Midbrain (tissue), 1 donor: ENCODE data around the gene ABHD8.

Experiments
- DNase-seq: peaks from one replicate; lab custom pipeline; 2025; lab: John Stamatoyannopoulos, UW

Gene ABHD8, protein sequence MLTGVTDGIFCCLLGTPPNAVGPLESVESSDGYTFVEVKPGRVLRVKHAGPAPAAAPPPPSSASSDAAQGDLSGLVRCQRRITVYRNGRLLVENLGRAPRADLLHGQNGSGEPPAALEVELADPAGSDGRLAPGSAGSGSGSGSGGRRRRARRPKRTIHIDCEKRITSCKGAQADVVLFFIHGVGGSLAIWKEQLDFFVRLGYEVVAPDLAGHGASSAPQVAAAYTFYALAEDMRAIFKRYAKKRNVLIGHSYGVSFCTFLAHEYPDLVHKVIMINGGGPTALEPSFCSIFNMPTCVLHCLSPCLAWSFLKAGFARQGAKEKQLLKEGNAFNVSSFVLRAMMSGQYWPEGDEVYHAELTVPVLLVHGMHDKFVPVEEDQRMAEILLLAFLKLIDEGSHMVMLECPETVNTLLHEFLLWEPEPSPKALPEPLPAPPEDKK

DNA sequence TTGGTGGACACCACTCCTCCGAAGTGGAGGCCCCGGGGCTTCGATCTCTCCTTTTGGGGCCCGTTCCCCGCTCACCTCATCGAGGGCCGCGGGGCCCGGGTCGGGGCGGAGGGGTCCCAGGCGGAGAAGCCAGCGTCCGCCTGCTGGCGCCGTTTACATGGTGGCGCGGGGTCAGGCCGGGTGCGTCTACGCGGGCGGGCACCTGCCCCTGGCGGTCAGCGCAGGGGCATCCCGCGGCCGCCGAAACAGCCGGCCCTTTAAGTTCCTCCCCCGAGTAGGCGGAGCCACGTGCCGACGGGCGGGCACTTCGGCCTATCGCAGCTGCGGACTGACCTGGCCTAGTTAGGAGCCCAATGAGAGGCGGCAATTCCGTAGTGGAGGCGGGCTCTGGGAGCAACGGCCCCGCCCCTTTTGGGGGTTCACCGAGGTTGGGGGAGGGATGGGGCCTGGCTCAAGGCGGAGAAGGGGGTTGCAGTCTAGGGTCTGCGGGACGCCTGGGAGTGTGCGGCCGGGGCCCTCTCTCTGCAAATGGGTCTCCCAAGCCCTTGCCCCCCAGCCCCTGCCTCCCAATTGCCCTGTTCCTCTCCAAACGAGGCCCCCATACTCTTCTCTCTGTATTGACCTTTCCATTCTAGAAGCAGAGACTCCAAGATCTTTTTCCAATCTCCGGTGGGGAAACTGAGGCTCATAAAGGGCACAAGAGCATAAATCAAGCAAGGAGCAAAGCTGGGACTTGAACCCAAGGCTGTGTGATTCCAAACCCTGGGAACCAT lies at the start of gene ABHD8:
Gene ABHD8, minus strand, starts transcription at position 259 of the 773 bp plus-strand sequence. CDS start 1,809 bp downstream, outside the sequence.
- DNase-seq = peak; percentile 87

DNA sequence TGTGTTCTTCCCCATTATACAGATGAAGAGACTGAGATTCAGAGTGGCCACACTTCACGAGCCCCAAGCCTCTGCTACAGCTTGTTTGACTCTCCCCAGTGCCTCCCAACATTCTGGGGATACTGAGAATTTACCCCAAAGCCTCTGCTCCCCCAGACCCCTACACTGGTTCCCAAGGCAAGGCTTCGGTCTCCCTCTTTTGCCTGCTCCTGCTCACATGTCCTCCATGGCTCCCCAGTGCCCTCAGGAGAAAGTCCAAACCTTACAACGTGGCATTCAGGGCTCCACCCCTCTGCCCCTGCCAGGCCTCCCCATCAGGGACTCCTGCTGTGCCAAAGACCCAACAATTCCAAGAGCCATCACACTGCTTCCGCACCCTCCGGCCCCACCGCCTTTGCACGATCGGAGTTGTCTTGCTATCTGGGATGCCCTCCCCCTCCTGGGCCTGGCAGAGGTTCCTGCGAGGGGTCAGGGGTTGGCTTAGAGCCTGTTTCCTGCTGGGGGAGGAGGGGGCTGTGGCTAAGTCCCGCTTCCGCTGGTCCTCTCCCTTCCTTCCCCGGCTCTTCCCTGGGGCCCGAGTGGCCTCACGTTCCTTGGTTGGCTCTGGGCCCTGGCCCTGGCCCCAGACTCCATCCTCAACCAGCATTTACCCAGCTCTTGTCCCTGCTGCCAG lies 49.5 kb upstream of the ABHD8 start:
- no peak for DNase-seq

DNA sequence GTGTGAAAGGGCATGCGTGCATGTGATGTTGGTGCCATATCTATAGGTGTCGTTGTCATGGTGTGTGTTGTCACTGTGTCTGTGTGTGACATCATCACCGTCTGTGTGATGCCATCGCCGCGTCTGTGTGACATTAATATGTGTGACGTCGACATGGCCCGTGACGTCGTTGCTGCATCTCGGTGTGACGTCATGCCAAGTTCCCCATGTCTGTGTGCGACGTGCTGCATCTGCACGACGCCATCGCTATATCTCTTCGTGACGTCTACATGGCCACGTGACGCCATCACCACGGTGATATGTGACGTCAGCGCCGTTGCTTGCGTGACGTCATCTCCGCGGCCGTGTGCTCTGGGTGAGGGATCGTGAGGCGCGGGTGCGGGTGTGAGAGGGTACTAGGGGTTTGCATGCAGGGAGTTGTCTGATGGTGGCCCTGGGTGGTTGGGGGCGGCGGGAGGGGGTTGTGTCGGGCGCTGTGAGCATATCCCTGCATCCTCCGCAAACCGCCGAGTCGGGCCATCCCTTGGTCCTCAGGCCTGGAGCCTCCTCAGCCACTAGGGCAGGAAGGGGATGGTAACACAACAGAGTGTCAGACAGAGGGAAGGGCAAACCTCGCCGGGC lies 48.7 kb upstream of the ABHD8 start:
- no peak for DNase-seq

DNA sequence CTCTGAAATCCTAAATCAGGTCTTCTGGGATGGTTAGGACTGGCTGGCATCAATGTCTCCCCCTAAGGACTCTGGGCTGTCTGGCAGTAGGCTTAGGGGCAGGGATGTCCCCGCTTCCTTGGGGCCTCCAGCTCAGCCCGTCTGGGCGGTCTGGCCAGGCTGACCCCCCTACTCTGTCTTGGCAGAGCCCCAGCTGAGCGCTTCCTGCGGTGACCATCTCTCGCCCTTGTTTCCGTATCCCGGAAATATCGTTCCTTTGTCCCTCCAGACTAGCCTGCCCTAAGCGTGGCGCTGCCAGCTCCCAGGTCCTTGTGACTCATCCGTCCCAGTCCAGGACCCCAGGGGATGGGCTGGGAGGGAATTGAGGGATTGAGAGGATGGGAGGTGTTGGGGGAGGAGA lies 45.5 kb upstream of the ABHD8 start:
- no peak for DNase-seq

DNA sequence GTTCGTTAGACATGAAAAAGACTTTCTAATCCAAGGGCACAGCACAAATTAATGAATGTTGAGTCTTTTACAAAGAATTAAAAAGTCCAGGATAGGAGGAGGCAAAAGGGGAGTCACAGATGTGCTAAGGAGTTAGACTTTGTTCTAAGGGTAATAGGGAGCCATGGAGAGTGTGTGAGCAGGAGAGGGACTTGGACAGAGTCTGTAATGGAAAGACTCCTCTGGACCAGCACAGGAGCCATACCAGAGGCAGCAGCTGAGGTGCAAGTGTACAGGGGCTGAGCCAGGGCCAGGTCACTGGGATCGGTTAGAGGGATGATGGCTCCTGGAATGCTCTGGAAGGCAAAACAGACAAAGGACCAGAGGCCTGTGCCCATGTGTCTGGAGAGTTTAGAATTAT lies 44.7 kb upstream of the ABHD8 start:
- no peak for DNase-seq

DNA sequence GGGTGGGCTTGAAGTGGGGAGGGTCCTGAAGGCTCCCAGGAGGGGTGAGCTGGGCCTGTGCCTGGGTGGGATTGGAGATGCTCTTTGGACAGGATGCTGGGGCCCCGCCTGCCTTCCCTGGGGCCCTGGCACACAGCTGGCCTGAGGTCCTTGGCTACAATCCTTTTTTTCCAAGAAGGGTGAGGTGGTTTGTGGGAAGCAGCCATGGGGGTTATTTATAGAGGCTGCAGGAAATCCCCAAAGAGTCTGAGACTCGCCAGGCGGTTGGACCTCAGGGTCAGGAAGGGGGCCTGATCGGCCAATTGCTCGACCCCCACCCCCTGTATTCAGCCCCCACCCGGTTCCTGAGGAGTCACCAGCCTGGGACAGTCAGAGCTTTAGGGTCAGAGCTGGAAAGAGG lies 44.1 kb upstream of the ABHD8 start:
- no peak for DNase-seq

DNA sequence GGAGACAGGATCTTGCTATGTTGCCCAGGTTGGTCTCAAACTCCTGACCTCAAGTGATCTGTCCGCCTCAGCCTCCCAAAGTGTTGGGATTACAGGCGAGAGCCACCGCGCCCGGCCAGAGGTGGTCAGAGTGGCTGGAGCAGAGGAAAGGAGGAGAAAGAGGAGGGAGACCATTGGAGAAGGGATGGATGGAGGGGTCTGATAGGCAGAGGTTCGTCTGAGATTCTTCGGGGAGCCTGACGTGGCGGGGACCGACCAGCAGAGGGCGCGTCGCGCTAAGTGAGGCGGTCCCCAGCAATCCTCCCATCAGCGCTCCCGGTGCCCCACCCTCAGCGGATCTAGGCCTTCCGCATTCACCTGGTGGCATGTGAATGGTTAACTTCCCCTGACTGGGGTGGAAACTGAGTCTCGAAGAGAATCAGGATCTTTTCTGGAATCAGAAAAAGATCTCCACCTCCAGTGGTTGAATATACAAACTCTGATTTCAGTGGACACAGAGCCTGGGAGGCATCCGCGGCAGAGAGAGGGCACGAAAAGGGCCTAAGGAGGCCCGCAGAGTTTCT lies 43.0 kb upstream of the ABHD8 start:
- peak; percentile 75 for DNase-seq

DNA sequence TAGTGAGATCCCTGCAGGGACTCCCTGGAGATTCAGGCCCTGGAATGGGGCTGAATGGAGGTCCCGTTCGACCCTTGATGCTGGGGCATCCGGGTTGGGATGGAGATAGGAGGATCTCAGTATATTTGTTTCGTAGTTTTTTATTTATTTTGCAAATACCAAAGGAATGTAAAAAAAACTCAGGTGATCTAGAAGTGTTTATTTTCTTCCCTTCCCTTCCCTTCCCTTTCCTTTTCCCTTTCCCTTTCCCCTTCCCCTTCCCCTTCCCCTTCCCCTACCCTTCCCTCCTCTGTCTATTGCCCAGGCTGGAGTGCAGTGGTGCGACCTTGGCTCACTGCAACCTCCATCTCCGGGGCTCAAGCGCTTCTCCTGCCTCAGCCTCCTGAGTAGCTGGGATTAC lies 38.6 kb upstream of the ABHD8 start:
- DNase-seq = no peak

DNA sequence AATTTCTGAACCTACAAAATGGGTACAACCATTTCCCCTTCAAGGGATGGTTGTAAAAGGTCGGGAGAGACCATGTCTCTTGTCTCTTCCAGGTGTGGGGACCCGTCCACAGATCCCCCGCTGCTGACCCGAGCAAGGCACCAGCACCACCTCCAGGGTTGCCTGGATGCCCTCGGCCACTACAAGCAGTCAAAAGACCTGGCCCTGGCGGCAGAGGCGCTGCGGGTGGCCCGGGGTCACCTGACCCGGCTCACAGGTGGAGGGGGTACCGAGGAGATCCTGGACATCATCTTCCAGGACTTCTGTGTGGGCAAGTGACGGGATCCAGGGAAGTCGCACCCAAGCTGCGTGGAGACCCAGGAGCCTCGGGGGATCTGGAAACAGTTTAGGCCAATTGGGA lies 38.2 kb upstream of the ABHD8 start:
- no peak for DNase-seq

DNA sequence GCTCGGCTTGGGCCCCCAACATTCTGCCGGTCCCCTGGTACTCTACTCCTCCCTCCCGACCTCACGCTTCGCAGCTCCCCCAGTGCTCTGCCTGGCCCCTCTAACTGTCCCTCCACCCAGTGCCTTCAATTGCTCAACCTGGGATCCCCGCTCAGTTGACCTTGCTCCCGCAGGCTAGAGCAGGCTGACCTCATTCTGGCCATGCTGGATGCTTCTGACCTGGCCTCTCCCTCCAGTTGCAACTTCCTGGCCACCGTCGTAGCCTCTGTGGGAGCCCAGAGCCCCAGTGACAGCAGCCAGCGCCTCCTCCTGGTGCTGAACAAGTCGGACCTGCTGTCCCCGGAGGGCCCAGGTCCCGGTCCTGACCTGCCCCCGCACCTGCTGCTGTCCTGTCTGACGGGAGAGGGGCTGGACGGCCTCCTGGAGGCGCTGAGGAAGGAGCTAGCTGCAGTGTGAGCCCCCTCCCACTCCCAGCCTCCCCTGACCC lies 37.7 kb upstream of the ABHD8 start:
- DNase-seq = no peak

DNA sequence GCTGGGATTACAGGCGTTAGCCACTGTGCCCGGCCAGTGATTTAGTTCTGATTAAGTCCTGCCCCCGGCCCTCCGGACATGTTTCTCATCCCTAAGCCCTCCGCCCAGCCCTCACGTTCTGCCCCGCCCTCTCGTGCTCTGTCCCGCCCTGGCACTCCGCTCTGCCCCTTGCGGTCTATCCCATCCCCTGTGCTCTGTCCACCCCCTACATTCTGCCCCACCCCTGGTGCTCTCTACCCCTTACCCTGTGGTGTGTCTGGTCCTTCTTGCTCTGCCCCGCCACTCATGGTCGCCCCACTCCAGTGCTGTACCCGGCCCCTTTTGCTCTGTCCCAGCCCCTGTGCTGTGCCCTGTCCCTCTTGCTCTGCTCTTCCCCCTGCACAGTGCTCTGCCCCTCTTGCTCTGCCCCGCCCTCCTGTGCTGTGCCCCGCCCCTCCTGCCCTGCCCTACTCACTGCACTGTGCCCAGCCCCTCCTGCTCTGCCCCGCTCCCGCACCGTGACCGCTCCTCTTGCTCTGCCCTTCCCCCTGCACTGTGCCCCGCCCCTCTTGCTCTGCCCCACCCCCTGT lies 37.2 kb upstream of the ABHD8 start:
- no peak for DNase-seq

DNA sequence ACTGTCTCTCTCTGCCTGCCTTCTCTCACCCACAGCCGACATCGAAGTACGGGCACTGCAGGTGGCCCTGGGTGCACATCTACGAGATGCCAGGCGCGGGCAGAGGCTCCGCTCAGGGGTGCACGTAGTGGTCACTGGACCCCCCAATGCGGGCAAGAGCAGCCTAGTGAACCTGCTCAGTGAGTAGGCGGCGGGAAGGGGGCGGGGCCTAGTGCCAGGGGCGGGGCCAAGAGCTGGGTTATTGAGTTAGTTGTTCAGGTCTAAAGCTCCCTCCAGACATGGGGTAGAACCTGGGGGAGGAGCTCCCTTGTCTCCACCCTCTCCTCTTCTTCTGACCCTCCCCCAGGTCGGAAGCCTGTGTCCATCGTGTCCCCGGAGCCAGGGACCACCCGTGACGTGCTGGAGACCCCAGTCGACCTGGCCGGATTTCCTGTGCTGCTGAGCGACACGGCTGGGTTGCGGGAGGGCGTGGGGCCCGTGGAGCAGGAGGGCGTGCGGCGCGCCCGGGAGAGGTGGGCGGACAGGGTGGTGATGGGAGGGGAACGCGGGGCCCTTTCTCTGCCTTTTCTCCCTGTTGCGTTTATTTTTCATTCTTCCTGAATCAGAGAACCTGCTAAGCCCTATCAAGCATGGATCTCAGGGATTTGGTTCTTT lies 36.0 kb upstream of the ABHD8 start:
- DNase-seq = no peak

DNA sequence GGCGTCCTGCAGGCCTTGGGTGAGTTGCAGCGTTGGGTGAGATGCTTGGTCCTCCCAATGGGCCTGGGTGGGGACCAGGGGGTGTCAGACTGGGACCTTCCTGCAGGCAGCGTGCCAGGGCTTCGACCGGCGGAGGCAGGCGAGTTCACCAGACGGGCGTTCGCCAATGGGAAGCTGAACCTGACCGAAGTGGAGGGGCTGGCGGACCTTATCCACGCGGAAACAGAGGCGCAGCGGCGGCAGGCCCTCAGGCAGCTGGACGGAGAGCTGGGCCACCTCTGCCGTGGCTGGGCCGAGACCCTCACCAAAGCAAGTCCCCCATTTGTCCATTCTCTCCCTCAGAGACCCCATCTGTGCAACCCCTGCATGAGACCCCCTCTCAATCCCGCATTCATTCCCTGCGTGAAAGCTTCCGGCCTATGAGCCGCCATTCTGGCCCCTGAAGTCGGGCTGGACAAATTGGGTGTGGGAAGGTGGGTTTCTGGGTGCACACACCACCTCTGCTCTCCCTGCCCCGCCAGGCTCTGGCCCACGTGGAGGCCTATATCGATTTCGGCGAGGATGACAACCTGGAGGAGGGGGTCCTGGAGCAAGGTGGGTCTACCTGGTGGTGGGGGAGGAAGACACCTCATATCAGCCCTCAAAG lies 35.3 kb upstream of the ABHD8 start:
- no peak for DNase-seq

DNA sequence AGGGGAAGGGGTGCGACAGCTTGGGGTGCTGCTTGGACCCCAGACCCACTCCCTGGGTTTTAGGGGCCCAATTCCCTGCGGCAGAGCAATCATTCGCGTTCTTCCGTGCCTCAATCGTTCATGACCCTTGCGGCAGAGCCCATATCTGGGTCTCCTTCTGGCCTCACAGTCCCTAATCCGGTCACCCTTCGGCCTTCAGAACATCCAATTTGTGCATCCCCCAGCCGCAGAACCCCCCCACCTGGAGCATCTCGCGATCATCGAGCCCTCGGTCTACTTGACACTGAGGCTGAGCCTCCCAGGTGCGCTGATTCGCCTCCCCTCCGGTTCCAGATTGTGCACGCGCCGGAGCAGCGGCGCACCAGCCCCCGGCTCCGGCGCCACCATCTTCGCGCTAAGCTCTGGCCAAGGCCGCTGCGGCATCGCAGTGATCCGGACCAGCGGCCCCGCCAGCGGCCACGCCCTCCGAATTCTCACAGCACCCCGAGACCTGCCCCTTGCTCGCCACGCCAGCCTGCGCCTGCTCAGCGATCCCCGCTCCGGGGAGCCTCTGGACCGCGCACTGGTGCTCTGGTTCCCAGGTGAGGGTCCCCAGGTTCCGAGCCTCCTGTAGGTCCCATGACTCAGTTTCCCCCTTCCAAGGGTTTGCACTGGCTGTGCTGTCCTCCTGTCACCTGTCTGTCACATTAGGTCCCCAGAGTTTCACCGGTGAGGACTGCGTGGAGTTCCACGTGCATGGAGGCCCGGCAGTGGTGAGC lies 34.6 kb upstream of the ABHD8 start:
- no peak for DNase-seq

DNA sequence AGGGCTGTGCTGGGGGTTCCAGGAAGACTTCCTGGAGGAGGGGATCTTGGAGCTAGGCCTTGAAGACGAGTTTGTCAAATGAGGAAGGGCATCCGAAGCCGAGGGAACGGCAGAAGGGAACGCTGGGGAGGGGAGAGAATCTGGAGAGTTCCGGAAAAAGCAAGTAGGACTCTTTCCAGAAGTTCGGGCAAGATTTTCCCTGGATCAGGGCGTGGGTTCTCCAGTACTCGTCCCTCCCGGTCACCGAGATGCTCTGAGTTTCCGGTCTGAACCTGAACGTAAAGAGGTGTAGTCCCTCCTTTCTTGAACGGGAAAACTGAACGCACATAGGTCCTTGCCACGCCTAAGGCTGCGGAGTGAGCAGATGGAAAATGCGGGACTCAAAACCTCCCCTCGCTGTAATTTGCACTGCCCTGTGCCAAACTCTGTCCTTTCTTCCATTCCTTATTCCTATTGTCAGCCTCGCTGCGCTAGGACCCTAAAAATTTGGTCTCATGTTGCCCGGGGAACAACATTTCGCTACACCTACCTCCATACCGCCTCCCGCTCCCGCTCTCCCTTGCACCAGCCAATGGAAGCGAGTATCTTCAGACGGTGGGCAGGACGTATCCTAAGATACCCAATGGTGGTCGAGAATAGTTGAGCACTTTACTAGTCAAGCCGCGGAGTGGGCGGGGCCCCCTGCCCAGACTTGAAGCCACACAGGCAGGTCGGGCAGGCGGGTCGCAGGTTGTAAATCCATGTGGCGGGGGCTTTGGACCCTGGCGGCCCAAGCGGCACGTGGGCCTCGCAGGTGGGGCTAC lies 33.8 kb upstream of the ABHD8 start, which contains the start of gene GTPBP3:
Gene GTPBP3, plus strand, starts transcription at position 682 of the 803 bp plus-strand sequence. Its CDS starts 59 bp downstream, at position 741.
- peak; percentile 97 for DNase-seq

DNA sequence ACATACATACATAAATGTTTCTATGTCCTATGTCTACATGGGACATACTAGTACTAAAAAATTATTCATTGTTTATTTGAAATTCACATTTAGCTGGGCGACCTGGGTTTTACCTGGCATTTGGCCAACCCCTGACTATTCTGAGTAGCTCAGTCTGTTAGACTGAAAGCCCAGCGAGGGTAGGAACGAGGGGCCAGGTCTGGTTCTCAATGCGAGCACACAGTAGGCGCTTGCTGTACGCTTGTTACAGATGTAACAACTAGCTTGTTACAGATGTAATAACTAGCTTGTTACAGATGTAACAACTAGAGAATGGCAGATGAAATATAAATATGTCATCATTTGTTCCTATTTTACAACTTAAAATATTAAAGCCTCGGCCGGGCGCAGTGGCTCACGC lies 32.4 kb upstream of the ABHD8 start:
- DNase-seq = no peak

DNA sequence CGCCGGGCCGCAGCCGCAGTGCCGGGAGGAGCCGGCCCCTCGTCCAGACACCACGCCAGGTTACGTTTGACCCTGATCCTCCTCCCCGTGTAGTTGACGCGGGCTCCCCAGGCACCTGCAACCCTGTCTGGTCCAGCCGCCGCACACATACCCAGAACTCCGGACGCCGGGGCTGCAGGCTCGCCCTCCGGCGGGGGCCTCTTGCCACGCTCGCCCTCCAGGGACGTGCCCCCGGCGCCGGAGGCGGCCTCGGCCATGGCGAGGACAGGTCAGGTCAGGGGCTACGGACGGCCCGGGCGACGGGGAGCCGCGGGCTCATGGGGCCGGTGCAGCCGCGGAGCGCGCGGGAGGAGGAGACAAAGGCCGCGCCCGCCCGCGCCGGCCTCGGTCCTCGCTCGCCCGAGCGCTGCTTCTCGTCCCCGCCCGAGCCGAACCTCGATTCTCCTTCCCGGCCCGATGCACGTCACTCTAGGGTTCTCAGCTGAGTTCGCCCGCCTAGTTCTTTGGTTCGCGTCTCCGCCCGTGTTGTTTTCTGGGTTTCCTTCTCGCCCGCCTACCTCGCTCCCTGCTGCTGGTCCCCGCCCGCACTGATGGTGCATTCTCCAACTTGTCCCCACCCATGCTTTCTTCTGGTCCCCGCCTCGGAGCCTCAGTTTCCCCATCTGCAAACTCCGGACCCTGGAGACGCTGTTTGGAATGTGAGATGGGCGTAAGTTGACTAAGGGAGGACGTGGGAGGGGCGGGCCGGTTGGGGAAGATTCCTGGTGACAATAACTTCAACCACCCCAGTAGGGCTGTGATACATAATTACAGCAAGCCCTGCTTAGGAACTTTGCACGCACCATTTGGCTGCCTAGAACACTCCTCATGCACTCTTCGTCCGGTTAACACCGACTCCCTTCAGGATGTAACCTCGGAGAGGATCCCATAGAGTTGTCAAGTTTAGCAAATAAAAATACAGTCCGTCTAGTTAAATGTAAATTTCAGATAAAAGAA lies 31.5 kb upstream of the ABHD8 start, which contains the start of gene ANO8:
Gene ANO8, minus strand, starts transcription at position 442 of the 996 bp plus-strand sequence. Its CDS starts 185 bp downstream, at position 257.
- DNase-seq = peak; percentile 96
